Limb (tissue), 2 donors: ENCODE results near the gene PRC1.

Experiments
- DNase-seq, 2 donors: peaks; one replicate each; pipeline ENCODE4 v3.0.0-alpha.2; 2016; ENCODE audit errors: extremely low spot score in 2 of 2

The PRC1 gene

DNA sequence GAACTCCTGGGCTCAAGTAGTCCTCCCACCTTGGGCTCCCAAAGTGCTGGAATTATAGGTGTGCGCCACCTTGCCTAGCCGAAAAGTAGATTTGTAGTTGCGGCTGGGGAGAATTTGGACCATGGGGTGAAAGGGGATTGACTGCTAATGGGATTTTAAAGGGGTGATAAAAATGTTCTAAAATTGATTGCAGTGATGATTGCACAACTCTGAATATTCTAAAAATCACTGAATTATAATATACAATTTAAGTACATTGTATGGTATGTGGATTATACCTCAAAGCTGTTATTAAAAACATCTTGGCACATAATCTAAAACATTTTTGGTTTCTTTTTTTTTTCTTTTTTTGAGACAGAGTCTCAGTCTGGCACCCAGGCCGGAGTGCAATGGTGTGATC is 3.9 kb downstream of the PRC1 start:
- DNase-seq, result no peak

- no peak for DNase-seq
These were observed 5.1 kb downstream of the PRC1 start for GRCh38 chr15:90989040-90989768.

GRCh38 chr15:90988296-90988695 is 6.0 kb downstream of the PRC1 start:
- DNase-seq, result no peak

- no peak for DNase-seq
These were observed 6.7 kb downstream of the PRC1 start for GRCh38 chr15:90987561-90988141.

GRCh38 chr15:90986790-90987507 is 7.4 kb downstream of the PRC1 start:
- DNase-seq, result no peak

DNA sequence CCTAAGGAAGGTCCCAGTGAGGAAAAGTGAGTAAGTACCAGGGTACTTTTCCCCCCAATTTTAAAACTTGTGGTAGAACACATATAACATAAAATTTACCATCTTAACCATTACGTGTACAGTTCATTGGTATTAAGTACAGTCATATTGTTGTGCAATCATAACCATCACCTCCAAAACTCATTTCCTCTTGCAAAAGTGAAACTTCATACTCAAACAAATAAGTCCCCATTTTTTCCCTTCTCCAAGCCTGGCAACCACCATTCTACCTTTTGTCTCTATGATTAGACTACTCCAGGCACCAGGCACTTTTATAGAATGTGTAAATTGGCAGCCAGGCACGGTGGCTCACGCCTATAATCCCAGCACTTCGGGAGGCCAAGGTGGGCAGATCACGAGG is 12.2 kb downstream of the PRC1 start:
- DNase-seq, result no peak

- no peak for DNase-seq
These were observed 12.7 kb downstream of the PRC1 start for GRCh38 chr15:90981681-90982080.

GRCh38 chr15:90979582-90979981 is 14.8 kb downstream of the PRC1 start:
- DNase-seq, result no peak

DNA sequence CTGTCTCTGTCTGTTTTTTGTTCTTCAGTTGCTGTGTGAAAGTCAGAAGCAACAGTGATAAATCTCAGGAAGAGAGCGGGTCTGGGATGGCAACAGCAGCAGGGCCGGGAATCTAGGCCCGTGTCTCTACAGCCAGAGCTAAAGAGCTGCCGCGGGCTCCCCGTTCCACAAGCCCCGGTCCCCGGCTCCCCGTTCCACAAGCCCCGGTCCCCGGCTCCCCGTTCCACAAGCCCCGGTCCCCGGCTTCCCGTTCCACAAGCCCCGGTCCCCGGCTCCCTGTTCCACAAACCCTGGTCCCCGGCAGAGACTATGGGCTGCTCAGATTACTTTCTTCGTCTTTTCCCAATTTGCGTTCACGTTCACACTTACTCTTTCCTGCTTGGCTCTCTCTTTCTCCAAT is 20.1 kb downstream of the PRC1 start:
- DNase-seq, result no peak

GRCh38 chr15:90972133-90972532 is 22.2 kb downstream of the PRC1 start:
- DNase-seq, result no peak

- no peak for DNase-seq
These were observed 24.1 kb downstream of the PRC1 start for GRCh38 chr15:90970274-90970673.

- no peak for DNase-seq
These were observed 25.9 kb downstream of the PRC1 start for GRCh38 chr15:90968434-90968833.

GRCh38 chr15:90967206-90967605 is 27.1 kb downstream of the PRC1 start:
- no peak for DNase-seq

DNA sequence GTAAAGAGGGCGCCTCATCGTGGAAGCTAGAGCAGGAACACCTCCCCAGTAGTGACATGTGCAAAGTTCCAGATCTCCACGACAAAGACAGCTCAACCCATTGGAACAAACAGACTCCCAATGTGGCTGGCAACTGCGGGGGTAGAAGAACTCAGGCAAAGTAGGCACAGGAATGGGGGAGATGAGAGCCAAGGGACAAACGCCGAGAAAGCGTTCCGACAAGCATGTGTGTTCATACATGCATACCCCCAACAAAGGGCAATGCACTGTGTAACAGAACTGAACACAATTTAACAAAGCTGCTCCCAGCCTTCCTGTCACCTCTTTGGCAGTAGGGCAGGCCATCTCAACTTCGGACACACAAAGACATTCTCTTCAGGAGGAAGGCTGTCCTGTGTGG is 28.1 kb downstream of the PRC1 start:
- no peak for DNase-seq

DNA sequence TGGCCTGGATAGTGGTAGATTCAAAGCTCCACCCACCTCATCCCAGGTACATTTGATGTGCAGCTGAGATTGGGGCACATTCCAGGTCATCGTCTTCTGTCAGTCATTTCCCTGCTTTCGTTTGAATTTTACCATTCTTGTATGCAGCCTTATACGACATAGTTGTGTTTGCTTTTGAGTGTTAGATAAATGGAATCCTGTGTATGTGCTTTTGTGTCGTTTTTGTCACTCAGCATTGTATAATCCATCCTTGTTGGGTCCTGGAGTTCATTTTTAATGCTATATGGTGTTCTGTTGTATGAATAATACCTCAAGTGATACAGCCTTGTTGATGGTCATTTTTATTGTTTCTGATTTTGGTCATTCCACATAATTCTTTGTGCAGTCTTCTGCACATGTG is 32.3 kb downstream of the PRC1 start:
- no peak for DNase-seq

DNA sequence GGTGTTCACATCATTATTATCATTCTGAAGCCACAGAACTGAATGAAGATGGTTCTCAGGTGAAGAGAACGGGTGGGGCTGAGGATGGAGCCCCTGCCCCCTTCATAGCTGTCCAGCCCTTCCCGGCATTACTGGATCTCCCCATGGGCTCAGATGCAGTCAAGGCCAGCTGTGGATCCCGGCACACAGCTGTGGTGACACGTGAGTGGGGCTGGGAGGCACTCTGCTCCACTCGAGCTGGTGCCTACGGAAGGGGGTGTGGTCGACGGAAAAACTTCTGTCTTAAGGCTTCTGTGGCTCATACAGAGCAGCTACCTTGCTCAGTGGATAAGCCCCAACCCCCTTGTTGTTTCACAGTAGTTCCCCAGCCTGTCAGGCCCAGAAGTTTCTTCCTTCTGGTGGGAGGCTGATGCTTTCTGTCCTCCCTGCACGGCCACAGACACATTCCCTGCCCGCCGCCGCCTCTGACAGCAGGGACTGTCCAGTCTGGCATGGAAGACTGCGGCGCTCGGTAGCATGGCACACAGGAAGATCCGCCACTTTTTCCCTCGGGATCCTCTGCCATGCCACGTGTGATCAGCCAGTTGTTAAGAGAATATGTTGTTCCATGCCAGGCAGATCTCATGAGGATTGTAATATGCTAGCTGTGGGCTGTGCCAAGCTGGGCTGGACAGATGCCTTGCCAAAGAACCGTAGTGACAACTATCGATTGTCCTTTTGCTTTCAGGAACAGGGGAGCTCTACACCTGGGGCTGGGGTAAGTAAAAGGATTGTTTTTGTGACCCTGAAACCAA is 33.8 kb downstream of the PRC1 start:
- no peak for DNase-seq

DNA sequence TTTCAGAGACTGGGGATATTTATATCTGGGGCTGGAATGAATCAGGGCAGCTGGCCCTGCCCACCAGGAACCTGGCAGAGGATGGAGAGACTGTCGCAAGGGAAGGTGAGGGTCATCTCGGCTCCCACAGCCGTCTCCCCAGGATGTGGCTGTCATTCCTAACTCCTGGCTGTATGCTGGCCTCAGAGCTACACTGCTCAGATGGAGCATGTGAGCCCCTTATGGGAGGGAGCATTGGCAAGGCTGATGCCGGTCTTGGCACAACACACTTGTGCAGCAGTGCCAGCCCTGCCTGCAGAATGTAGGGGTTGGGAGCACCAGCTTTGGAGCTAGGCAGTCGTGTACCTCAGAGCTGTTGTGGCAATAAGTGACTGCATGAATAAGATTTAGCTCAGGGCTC is 34.4 kb downstream of the PRC1 start:
- DNase-seq, result peak in 1 of 2 donors; percentile 37

DNA sequence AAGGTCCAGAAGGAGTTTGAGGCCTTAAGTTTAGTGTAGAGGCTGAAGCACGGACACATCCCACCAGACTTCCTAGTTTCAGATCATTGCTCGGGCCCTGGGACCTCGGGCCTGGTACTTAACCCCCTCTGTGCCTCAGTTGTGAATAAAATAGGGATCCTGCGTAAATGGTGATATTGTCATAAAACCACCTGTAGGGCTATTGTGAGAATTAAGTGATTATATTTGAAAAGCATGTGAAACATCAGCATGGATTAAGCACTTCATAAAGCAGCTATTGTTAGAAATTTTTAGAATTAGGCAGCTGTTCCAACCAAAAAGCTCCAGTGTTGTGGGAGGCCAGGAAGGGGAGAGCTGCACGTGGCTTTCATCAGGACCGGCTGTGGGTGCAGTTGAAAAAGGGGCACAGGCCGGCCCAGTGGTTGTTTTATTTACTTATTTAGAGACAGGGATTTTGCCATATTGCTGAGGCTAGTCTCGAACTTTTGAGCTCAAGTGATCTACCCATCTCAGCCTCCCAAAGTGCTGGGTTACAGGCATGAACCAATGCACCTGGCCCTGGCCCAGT is 35.2 kb downstream of the PRC1 start:
- peak in 1 of 2 donors; percentile 1 for DNase-seq

DNA sequence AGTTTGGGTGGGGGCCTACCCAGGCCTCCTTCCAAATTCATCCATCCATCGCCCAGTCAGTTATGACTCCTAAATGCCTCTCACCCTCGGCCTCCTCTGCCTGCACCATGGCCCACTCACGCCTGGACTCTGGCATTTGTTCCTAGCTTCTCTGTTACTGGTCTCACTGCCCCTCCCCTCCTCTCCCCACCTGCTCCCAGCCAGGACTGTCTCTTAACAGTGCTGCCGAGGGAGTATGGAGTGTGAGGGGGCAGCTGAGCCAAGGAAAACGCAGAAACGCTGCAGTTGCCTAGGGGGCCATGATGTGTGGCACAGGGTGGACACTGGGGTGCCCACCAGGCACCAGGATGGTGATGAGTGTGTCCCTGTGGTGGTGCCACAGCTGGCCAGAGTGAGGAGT is 36.5 kb downstream of the PRC1 start:
- no peak for DNase-seq

DNA sequence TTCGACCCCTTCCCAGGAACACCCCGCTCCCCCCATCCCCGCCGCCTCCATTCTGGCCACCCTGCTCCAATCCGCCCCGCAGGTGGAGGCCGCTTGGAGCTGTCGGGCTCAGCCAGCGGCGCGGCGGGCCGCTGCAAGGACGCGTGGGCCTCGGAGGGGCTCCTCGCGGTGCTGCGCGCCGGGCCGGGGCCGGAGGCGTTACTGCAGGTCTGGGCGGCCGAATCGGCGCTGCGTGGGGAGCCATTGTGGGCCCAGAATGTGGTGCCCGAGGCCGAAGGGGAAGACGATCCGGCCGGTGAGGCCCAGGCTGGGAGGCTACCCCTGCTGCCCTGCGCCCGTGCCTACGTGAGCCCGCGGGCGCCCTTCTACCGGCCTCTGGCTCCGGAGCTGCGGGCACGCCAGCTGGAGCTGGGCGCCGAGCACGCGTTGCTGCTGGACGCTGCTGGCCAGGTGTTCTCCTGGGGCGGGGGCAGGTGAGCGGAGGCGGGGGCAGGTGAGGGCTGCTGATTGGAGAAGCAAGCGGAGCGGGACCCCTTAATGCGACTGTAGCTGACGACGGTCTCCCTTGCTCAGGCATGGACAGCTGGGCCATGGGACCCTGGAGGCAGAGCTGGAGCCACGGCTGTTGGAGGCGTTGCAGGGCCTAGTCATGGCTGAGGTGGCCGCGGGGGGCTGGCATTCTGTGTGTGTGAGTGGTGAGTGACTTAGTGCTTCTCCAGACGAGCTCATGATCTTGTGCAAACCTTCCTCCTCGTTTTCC is 37.1 kb downstream of the PRC1 start:
- peak; percentile 1 to 60 for DNase-seq
